Panc1 (cell line): ENCODE results near the gene CDC42EP4. TPM values are rescaled to one million over a fixed set of nuclear protein-coding genes. Genes with fewer than 3 reads are reported as not detected.

Source experiments
- ATAC-seq: fragments of 200-7000 bp; cut with Tn5 transposase; 2 replicates; pipeline ENCODE4 v1.9.1; 2020; ENCODE audit warnings: mild to moderate bottlenecking, moderate library complexity
- BruUV-seq: library from RNA; stranded (reverse); fragments of 400-500 nt; replicated peaks from 2 replicates; lab custom pipeline; 2021; lab: Mats Ljungman, UMichigan
- CTCF ChIA-PET: fragments of 300-600 bp; sonication (Branson Sonifier 250); formaldehyde crosslinking; loops from one replicate; lab custom pipeline; 2022; ENCODE audit warnings: antibody characterized with exemption; lab: Charles Lee
- POLR2A ChIA-PET: fragments of 300-600 bp; sonication (Branson Sonifier 250); formaldehyde crosslinking; loops from one replicate; lab custom pipeline; 2022; ENCODE audit warnings: antibody characterized with exemption; lab: Charles Lee
- DNase-seq: peaks from one replicate; pipeline ENCODE4 v3.0.0-alpha.2; 2010; ENCODE audit warnings: low read depth, low spot score
- H3K27ac ChIP-seq: 2 replicates; pipeline ENCODE4 v1.5.1; 2011; ENCODE audit warnings: mild to moderate bottlenecking, low read length, inconsistent platforms
- H3K27me3 ChIP-seq: fragments of 200-500 bp; sonication (Bioruptor generic); 2 replicates; pipeline ENCODE4 v1.6.0; 2014; ENCODE audit warnings: low read length, inconsistent platforms; ENCODE audit not compliant: control insufficient read depth, insufficient read depth
- H3K36me3 ChIP-seq: fragments of 200-500 bp; sonication (Bioruptor generic); 2 replicates; pipeline ENCODE4 v1.5.1; 2014; ENCODE audit warnings: inconsistent platforms, mild to moderate bottlenecking, low read length, moderate library complexity; ENCODE audit not compliant: control insufficient read depth, insufficient read depth
- H3K4me1 ChIP-seq: 2 replicates; pipeline ENCODE4 v1.5.1; 2011; ENCODE audit warnings: inconsistent platforms, mild to moderate bottlenecking, low read length, moderate library complexity; ENCODE audit not compliant: control insufficient read depth, insufficient read depth
- H3K4me3 ChIP-seq, 2 experiments: 2 replicates each; pipeline ENCODE4 v1.5.1; 2011 to 2012; ENCODE audit warnings: low read depth in 2 of 2, low read length in 2 of 2, mild to moderate bottlenecking in 2 of 2, inconsistent platforms in 1 of 2, moderate library complexity in 1 of 2
- H3K9me3 ChIP-seq: fragments of 200-500 bp; sonication (Bioruptor generic); 2 replicates; pipeline ENCODE4 v1.5.1; 2014; ENCODE audit warnings: low read depth, mild to moderate bottlenecking, inconsistent platforms, low read length, moderate library complexity; ENCODE audit not compliant: control insufficient read depth, insufficient read depth
- POLR2AphosphoS5 ChIP-seq: IDR thresholded peaks from 2 replicates; pipeline ENCODE4 v1.6.1; 2012; ENCODE audit warnings: mild to moderate bottlenecking, low read depth, low read length, moderate library complexity
- SIN3A ChIP-seq: IDR thresholded peaks from 2 replicates; pipeline ENCODE4 v1.6.1; 2012; ENCODE audit warnings: low read depth, mild to moderate bottlenecking, low read length, moderate library complexity, borderline replicate concordance; ENCODE audit not compliant: insufficient read depth
- TCF7L2 ChIP-seq: IDR thresholded peaks from 2 replicates; pipeline ENCODE4 v1.6.1; 2011; ENCODE audit warnings: mild to moderate bottlenecking, low read depth, low read length, inconsistent platforms
- in situ Hi-C: cut with HindIII; loops from 2 replicates; pipeline ENCODE4 v1.10.0; 2016; ENCODE audit warnings: low sequenced_read_pairs, low pct_unique_long_range_greater_than_20kb
- intact Hi-C: fragments of 100-400 bp; cut with micrococcal nuclease; formaldehyde crosslinking; loops from one replicate; pipeline ENCODE4 v1.10.0; 2022; ENCODE audit not compliant: unreplicated experiment
- total RNA-seq: library from RNA; stranded (reverse); gene quantifications from one replicate; pipeline ENCODE4 v1.2.1, GENCODE V29; 2021; ENCODE audit not compliant: unreplicated experiment
- TF ChIP-seq, protein P1 (sequence below): fragments of 450-650 bp; IDR thresholded peaks from 2 replicates; pipeline ENCODE4 v1.5.1; 2017; ENCODE audit warnings: mild to moderate bottlenecking
- TF ChIP-seq, protein P2 (sequence below), 2 experiments: IDR thresholded peaks; 2 replicates each; pipeline ENCODE4 v1.6.1; 2011 to 2012; ENCODE audit warnings: low read depth in 2 of 2, control low read depth in 1 of 2, low read length in 1 of 2, mild to moderate bottlenecking in 1 of 2, moderate library complexity in 1 of 2; ENCODE audit not compliant: insufficient read depth in 1 of 2

The CDC42EP4 gene
- total RNA-seq, 1 experiment from 2014 or later = 65.9 TPM

DNA sequence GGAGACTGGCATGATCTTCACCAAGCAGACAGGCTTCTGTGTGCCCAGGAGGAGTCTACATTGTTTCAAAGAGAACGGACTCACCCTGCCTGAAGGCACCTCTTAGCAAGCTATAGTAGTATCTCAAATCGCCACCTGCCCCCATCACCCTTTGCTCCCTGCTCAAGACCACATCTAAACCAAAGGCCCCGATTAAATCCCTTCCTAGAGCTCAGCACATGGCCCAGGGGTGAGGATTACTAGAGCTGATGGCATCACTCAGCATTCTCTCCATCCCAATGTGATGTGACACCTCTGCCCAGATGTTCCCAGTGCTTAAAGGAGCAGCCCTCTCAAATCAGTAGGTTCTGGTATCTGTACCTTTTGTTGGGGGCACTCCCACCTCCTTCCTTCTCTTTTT lies 8.0 kb upstream of the CDC42EP4 start:
- DNase-seq (no peak), ATAC-seq (no peak)
- Histone ChIP-seq H3K36me3 (no peaks in the 10 kb centered on the region), H3K27me3 (no peaks in the 10 kb centered on the region), H3K4me3 (no peak overlapping the region), H3K9me3 (no peaks in the 10 kb centered on the region), H3K27ac (no peak overlapping the region), H3K4me1 (no peaks in the 10 kb centered on the region)
- in situ Hi-C loops (no loop called here), intact Hi-C loops (no loop called here)
- TF ChIP-seq TCF7L2 (no peak), SIN3A (no peak), POLR2AphosphoS5 (no peak)
- TF ChIP-seq, protein P1, sequence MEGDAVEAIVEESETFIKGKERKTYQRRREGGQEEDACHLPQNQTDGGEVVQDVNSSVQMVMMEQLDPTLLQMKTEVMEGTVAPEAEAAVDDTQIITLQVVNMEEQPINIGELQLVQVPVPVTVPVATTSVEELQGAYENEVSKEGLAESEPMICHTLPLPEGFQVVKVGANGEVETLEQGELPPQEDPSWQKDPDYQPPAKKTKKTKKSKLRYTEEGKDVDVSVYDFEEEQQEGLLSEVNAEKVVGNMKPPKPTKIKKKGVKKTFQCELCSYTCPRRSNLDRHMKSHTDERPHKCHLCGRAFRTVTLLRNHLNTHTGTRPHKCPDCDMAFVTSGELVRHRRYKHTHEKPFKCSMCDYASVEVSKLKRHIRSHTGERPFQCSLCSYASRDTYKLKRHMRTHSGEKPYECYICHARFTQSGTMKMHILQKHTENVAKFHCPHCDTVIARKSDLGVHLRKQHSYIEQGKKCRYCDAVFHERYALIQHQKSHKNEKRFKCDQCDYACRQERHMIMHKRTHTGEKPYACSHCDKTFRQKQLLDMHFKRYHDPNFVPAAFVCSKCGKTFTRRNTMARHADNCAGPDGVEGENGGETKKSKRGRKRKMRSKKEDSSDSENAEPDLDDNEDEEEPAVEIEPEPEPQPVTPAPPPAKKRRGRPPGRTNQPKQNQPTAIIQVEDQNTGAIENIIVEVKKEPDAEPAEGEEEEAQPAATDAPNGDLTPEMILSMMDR = no peak
- TF ChIP-seq, protein P2, sequence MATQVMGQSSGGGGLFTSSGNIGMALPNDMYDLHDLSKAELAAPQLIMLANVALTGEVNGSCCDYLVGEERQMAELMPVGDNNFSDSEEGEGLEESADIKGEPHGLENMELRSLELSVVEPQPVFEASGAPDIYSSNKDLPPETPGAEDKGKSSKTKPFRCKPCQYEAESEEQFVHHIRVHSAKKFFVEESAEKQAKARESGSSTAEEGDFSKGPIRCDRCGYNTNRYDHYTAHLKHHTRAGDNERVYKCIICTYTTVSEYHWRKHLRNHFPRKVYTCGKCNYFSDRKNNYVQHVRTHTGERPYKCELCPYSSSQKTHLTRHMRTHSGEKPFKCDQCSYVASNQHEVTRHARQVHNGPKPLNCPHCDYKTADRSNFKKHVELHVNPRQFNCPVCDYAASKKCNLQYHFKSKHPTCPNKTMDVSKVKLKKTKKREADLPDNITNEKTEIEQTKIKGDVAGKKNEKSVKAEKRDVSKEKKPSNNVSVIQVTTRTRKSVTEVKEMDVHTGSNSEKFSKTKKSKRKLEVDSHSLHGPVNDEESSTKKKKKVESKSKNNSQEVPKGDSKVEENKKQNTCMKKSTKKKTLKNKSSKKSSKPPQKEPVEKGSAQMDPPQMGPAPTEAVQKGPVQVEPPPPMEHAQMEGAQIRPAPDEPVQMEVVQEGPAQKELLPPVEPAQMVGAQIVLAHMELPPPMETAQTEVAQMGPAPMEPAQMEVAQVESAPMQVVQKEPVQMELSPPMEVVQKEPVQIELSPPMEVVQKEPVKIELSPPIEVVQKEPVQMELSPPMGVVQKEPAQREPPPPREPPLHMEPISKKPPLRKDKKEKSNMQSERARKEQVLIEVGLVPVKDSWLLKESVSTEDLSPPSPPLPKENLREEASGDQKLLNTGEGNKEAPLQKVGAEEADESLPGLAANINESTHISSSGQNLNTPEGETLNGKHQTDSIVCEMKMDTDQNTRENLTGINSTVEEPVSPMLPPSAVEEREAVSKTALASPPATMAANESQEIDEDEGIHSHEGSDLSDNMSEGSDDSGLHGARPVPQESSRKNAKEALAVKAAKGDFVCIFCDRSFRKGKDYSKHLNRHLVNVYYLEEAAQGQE (IDR thresholded peaks at IDR 0.05; ENCODE audit: insufficient read depth in 1 of 2, low read depth in 2 of 2, low read length in 1 of 2) = no peak
- ChIA-PET POLR2A (no interaction called here), CTCF (no interaction called here)
- no TSS peak for BruUV-seq

DNA sequence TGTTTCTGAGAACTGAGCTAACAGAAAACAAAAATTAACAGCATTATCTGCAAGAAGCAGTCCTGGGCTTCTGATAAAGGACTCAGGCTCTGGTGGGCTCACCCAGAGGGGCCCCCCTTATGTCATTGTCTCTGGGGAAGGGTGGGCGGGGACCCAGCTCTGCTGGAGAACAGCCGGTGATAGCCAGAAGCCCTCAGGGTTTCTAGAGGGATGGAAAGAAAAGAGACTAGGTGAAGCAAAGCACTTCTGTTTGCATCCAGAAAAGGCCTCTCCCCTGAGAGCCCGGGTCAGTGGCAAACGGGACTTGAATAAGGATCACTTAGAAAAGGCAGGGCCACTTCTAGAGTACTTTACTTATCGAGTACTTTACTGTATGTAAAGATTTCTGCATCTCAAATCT lies 7.0 kb upstream of the CDC42EP4 start:
- TF ChIP-seq SIN3A (no peak), POLR2AphosphoS5 (no peak), TCF7L2 (no peak)
- TF ChIP-seq, protein P1 = no peak
- TF ChIP-seq, protein P2 (IDR thresholded peaks at IDR 0.05; ENCODE audit: insufficient read depth in 1 of 2, low read depth in 2 of 2, low read length in 1 of 2) = no peak
- ATAC-seq (no peak), DNase-seq (no peak)
- no peaks in the 10 kb centered on the region for H3K4me1 ChIP-seq
- no peaks in the 10 kb centered on the region for H3K9me3 ChIP-seq
- no peaks in the 10 kb centered on the region for H3K27me3 ChIP-seq
- H3K36me3 ChIP-seq = no peaks in the 10 kb centered on the region
- BruUV-seq = no TSS peak
- ChIA-PET POLR2A (interaction anchor here (0.6 kb wide), 1 partner anchor 24 kb away, joined by 5 read pairs; no protein-coding TSS in a partner anchor), CTCF (no interaction called here)
- in situ Hi-C loops = no loop called here
- no peak overlapping the region for H3K4me3 ChIP-seq
- intact Hi-C loops = no loop called here
- no peak overlapping the region for H3K27ac ChIP-seq
